HG03575 (cell line): ENCODE results near the gene SMAD2.
"Not testable (repeated sequence)": the region's sequence is repeated elsewhere in the genome, so short reads cannot be mapped to it uniquely, and the experiment has no call there.

Experiments
- ATAC-seq: cut with Tn5 transposase; IDR thresholded peaks from one replicate; pipeline ENCODE4 v1.9.1; 2021; ENCODE audit not compliant: unreplicated experiment, insufficient number of reproducible peaks, low FRiP score; ENCODE audit errors: extremely low read depth

Gene SMAD2

GRCh38 chr18:47930199-47930930, at the start of gene SMAD2:
TSS of gene SMAD2 (minus strand) at chr18:47930659. CDS start at chr18:47896756, 33,903 bp downstream.
- ATAC-seq, result peak; percentile 5

- no peak for ATAC-seq
Measured at GRCh38 chr18:47979611-47980200, 49.2 kb upstream of the SMAD2 start.

GRCh38 chr18:47978603-47979002, 48.1 kb upstream of the SMAD2 start:
- no peak for ATAC-seq

GRCh38 chr18:47978141-47978540, 47.7 kb upstream of the SMAD2 start:
- ATAC-seq, result no peak

- ATAC-seq, result no peak
Measured at GRCh38 chr18:47975701-47976100, 45.2 kb upstream of the SMAD2 start.

- no peak for ATAC-seq
Measured at GRCh38 chr18:47975105-47975504, 44.6 kb upstream of the SMAD2 start.

GRCh38 chr18:47970664-47971531, 40.4 kb upstream of the SMAD2 start:
- ATAC-seq, result no peak

- ATAC-seq, result no peak
Measured at GRCh38 chr18:47969816-47970215, 39.4 kb upstream of the SMAD2 start.

GRCh38 chr18:47968721-47969120, 38.3 kb upstream of the SMAD2 start:
- ATAC-seq, result no peak

- no peak for ATAC-seq
Measured at GRCh38 chr18:47968006-47968676, 37.7 kb upstream of the SMAD2 start.

- ATAC-seq, result no peak
Measured at GRCh38 chr18:47964053-47964452, 33.6 kb upstream of the SMAD2 start.

- not testable (repeated sequence) for ATAC-seq
Measured at GRCh38 chr18:47961003-47961402, 30.5 kb upstream of the SMAD2 start.

- no peak for ATAC-seq
Measured at GRCh38 chr18:47953471-47953931, 23.0 kb upstream of the SMAD2 start.

GRCh38 chr18:47950511-47950910, 20.1 kb upstream of the SMAD2 start:
- ATAC-seq, result no peak

- ATAC-seq, result no peak
Measured at GRCh38 chr18:47949202-47949601, 18.7 kb upstream of the SMAD2 start.

- no peak for ATAC-seq
Measured at GRCh38 chr18:47946889-47947288, 16.4 kb upstream of the SMAD2 start.

GRCh38 chr18:47944972-47945852, 14.8 kb upstream of the SMAD2 start:
- no peak for ATAC-seq

- no peak for ATAC-seq
Measured at GRCh38 chr18:47936952-47937351, 6.5 kb upstream of the SMAD2 start.
